Frontal cortex (tissue), 4 donors: ENCODE results near the gene LSAMP. TPM values are rescaled to one million over a fixed set of nuclear protein-coding genes. Genes with fewer than 3 reads are reported as not detected.

Experiments used
- DNase-seq, 2 donors: peaks; one replicate each; pipeline ENCODE4 v3.0.0; 2012; ENCODE audit warnings: low spot score in 2 of 2
- FAIRE-seq: peaks from 2 replicates; lab custom pipeline; 2012; peaks lifted over from hg19 to GRCh38; lab: Jason Lieb, UNC
- total RNA-seq: library from RNA; depleted of rRNA; stranded (reverse); fragments of >200 nt; gene quantifications from one replicate; pipeline ENCODE4 v1.2.3, GENCODE V29; 2014
- donor health status: control.
- donor health status: control.
- donor health status: control.

The LSAMP gene
- total RNA-seq, 1 donor from 2014 or later, result 59.9 TPM

DNA sequence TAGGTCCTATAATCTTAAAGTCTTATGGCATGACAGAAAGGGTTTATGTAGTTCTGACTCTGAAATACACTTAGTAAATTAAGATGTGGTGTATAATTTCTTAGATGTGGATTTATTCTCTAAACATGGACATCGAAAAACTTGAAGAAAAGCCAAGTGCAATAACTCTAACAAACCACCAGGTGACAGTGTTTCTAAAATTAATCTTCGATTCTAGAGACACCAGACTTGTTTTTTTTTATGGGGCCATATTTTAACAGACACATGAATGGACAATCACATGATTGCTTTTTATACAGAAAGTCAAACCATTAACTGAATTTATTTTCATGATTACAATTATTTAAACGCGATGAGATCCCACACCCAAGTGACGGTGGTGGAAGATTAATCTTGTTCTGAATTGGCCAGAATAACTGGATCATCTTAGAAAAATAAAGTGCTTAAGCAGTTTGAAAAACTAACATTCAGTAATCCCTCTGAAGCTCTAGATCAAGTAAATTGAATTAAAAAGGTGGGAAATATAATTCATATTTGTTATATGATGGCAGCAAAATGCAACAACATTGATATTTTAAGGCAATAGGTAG lies 305.1 kb downstream of the LSAMP start:
- DNase-seq (no peak), FAIRE-seq (peak; percentile 93)

DNA sequence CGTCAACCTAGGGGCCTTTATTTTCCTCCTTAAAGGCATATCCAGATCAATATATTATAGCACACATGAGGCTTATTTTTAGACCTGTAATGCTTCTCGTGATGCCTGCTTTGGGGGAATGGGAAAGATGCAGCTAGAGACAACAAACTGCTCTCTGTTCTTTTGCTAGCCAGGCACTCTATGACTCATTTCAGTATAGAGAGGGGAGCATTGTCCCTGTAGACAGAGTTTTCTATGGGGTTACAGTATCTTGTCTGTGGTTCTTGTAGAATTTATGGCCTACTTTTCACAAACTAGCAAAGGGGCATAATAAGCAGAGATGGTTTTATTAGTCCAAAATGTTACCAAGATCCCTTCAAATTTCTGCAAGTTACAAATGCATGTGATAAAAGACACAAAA lies 305.6 kb downstream of the LSAMP start:
- FAIRE-seq (peak; percentile 67), DNase-seq (no peak)

DNA sequence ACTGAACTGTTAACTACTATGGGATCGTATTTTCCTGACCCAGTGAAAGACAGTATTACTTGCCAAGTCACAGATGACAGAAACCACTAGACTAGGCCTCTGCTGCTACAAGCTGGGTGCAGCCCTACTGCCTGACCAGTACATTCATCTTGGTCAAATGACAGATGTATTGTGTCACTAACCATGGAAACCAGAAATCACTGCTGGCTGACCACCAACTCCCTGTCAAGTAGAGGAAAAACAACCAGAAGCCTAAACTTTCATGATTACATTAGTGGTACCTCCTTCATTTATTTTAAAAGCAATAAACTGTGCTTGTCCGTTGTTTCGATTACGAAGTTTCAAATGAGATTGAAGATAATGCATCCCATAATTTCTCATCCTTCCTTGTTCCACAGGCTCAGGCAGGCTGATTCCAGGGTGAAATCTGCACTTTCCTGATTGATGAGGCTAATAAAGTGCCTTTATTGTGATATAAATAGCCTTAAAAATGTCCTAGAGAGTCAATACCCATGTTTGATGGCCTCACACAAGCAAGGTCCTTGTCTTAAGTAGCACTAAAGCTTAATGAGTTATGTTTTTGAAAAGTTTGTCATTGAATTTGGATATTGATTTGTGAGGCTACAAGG lies 309.7 kb downstream of the LSAMP start:
- no peak for FAIRE-seq
- DNase-seq, result no peak

DNA sequence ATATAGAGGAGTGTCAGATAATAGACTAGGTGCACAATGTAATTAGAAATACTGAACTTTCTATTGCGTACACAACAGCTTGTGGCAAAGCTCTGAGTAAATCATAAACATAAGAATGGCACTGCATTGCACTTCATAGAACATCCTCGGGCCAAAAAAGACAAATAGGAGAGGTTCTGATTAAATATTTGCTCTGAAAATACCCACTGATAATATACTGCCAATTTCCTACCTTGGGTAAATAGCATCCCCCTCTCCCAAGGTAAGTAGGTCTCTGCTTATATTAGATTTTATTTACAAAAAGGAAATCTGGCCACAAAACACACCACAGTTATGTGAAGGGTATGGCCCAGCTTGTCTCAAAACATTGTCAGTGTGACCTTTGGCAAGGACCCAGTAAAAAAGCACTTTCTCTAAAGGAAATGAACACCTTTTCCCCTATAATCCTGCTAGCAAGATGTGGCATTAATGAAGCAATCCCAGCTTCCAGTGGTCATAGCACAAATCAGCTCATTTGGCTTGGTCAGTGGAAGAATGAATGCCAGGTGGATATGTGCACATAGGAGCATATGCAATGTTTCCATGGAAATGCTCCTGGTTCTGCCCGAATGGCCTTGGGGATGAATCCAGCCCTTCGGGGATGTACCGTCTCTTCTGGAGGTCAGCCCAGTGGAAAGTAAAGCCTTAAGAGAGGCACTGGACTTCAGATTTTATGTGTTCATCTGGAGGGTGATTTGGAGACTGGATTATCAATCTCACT lies 315.9 kb downstream of the LSAMP start:
- DNase-seq (no peak), FAIRE-seq (no peak)

DNA sequence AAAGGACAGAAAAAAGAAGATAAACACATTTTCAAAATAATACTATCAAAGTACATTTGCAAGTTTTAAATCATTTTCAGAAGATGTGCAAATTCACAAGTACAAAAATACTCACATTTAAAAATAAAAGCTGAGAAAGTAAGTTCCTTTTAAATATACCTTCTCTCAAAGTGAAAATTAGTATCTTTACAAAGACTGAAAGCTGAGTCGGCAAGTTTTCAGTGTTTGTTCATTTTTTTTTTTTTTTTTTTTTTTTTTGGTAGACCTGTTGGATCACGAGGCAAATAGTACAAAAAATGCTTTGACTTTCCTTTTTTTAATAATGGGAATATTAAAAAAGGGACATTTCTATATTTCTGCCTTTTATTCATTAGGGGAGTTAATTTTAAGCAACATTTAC lies 317.8 kb downstream of the LSAMP start:
- DNase-seq, result no peak
- FAIRE-seq, result no peak

DNA sequence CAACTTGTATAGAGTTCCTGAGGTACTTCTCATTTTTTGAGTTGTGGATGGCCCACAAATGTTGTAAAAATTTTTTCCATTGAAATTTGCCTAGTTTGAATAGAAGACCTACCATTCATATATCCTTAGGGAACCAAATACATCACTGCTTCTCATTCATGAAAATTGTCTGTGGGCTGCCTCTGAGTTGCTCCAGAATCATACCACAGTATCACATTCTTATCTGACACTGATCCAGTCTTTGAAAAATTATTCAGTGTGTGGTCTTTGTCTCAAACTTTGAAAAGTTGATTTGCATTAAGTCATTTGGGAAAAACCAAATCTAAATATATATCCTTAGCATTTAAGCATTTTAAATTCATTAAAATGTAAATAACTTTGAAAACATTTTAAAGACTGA lies 321.1 kb downstream of the LSAMP start:
- FAIRE-seq (no peak), DNase-seq (no peak)

DNA sequence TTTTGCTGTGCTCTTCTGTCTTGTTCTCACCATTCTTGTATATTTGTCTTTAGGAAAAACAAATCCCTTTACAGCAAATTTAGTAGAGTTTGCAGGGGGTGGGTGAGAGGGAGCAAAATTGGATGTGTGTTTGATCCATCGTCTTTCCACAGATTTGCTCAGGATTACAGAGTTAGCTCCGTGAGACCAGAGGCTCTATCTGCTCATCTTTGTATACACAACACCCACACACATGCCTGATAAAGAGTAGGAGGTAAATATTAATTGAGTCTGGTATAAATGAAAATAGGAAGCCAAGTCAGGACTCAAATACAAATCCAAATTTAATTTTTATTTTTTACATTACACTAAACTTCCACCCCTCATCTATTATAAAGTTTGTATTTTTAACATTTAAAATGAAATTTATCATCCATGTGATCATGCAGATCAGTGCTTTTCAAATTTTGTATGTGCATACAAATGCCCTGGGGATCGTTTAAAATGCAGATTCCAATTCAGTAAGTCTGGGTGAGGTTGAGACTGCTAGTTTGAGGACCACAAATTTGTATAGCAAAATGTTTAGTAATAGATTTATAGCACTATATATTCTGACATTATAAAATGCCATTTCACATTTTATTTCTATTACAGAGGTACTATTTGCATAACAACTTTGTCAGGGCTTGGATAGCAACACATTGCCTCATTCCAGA lies 326.7 kb downstream of the LSAMP start:
- no peak for DNase-seq
- no peak for FAIRE-seq

DNA sequence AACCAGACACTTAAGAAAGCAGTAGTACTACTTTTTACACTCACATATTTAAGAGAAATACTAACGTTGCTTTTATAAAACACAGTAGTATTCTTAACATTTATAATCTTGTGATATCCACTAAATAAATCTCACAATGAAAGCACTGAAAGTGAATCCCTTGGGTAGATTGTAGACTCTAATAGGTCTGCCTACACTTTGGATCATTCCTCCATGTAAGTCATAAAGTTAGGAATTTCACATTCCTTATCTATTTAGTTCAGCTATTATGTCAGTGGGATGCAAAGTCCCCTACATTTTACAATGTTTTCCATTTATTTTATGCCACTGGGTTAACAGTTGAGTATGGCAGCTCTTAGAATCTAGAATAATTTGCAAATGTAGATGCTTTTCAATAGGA lies 330.7 kb downstream of the LSAMP start:
- FAIRE-seq, result no peak
- no peak for DNase-seq

DNA sequence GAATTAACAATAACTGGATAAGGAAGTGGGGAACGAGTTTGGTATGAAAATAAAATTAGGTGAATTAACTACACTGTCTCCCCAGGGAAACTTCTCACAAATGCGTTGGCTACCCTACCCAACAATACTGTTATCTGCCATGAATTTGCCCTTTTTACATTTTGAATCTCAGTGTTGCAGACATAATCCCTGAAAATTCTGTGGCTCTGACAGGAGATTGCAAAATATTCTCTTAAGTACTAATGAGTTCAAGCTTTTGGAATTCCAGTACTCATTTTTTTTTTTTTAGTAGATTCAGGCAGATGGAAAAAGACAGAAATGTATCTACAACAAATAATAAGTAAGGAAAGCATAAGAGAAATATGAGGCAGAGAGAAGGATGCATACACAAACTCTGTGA lies 332.6 kb downstream of the LSAMP start:
- DNase-seq (no peak), FAIRE-seq (no peak)

DNA sequence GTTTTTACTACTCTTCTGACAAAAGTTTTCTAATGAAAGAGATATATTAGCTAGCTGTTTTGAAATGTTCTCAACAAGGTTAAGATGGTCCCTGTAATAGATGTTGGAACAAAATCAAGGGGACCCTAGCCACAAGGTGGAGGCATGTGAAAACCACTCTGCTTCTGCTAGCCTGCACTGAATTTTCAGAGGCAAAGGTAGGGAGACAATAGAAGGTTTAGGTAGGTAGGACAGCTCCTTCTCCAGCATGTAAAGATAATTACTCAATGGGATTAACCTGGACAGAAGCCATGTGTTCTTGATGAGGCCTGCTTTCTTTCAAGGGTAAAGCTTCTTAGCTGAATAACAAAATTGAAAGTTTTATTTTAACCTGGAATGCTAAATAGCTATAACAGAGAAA lies 333.5 kb downstream of the LSAMP start:
- no peak for DNase-seq
- no peak for FAIRE-seq

DNA sequence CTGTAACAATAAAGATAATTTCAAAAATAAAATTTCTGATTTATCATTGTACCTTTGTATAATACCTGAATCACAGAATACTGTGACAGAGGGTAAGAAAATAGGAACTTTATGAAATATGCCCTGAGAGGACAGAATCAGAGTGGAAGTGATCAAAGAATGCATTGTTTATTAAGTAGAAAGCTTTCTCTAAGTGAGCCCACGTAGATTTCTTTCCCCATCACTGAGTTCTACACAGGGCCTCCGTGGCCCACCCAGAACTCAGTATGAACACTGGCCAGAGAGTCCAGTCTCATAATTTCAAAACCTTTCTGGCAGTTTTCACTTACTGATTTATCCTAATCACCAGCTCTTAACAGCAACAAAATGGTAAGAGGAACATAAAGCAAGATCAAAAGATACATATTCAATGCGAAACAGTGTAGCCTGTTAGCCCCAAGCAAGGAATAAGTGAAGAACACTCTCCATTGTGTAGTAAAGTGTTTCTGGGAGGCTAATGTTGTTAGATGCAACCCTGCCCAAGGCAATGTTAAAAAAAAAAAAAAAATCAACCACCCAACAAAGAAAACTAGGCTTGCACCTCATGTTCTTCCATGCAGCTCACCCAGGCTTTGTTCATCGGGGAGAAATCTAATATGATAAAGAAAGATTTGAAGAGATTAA lies 341.3 kb downstream of the LSAMP start:
- FAIRE-seq (no peak), DNase-seq (no peak)

DNA sequence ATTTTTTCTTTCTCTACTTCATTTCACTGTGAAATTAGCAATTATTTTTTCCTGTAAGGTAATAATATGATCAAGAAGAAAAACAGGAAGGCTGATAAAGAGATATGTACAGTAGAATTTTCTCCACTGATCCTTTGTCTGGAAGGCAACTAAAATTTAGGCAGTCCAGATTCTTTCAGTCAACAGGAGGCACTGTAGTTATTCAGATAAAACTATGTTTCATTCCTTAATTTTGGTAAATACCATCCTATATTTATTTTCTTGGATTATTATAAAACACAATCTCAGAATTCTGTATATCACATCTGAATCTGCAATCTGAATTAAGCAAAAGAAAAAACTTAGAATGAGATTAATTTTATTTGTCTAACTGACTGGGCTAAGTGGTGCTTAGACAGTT lies 343.2 kb downstream of the LSAMP start:
- FAIRE-seq (peak; percentile 58), DNase-seq (no peak)

DNA sequence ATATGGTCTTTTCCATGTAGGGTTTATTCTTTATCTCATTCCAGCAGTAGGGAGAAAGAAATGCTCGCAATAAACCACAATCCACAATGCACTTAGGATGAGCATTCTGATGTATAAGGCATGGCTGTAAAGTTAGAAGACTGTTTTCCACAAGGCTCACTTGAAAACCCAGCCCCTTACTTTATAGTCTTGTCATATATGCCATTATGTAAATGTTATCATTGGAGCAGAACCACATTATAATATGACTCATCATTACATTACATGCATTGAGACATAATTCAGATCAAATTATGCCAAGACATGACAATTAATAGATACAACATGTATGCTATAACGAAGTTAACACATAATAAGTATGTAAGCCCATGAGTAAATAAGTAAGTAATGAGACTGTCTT lies 348.1 kb downstream of the LSAMP start:
- DNase-seq, result no peak
- no peak for FAIRE-seq

DNA sequence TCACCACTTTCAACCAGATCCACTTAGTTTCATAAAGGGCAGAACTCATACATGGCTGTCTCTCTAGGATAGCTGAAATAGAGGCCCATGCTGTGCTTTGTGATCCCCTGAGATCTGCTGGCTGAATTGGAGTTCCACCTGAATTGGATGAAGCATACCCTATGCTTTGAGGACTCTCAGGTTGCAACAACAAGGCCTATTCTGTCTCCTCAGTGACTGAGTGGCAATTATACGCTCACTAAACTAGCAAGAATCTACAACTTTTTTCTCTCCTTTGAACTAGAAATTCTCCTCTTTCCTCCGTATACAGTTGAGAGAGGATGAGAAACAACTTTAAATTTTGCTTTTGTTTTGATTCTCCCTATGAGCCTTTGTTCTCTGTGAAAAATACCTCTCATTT lies 348.7 kb downstream of the LSAMP start:
- no peak for DNase-seq

DNA sequence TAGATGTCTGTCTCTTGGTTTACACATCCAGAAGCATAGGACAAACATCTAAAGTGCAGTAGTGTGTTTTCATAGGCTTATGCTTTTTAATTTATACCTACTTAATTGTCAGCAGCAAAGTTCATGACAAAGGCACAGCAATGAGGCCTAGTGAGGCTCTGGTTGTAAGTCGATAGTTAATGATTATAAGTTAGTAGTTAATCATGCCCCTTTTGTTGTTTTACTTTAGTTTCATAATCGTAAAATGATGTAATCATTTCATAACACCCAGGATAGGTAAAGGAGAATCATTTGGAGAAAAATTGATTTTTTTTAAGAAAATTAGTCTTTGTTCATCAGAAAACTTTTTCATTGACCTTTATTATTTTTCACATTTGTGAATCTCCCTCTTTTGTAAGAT lies 351.9 kb downstream of the LSAMP start:
- no peak for FAIRE-seq

More for the DNA sequence above, 348.7 kb downstream of the LSAMP start:
- FAIRE-seq, result no peak

DNA sequence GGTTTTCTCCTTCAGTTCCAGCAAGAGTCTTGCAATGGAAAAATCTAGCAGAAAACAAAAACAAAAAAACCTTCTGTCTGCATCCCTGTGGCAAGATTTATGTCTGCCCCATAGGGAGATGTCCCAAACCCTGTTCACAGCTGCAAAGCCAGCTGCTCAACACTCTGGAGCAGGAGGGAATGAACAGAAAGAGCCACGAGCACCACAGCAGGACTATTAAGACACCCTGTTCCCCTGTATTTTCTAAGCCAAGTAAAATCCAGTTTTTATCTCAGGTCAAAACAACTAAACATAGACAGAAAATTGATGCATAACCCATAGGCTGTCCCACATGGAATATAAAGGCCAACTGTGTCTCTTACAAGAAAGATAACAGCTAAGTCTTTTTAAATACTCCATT lies 357.9 kb downstream of the LSAMP start:
- FAIRE-seq, result no peak
- DNase-seq, result no peak

More for the DNA sequence above, 351.9 kb downstream of the LSAMP start:
- no peak for DNase-seq

DNA sequence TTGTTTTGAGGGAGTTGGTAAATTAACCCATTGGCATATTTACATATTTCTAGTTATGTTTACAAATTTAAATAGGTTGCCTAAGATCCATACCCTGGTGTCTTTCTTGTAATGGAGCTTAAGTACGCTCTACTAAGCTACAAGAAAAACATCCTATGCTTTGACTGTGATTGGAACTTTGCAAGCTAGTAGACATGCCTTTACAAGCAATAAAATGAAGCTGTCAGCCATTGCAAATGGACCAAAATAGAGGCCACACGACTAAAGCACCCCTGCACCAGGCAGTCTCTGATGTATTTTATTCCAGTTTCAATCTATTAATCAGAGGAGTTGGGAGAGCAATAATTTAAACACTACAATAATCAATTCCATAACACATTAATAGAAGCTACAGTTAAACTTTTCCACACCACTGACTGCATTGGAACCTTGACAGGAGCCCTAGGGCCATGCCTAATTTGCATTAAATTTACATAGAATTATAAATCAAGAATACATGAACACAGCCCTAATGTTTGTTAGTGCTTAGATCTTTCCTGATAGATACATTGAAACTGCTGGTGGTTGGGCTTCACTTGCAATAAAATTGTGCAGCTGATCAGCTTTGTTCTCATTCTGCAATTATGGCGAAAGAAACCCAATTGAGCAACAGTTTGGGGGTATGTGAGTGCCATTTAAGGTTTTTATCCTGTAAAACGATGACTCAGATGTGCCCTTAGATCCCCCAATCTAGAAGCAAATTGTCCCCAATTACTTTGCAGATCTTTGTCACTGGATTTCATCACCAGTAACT lies 360.1 kb downstream of the LSAMP start:
- DNase-seq (no peak), FAIRE-seq (no peak)

DNA sequence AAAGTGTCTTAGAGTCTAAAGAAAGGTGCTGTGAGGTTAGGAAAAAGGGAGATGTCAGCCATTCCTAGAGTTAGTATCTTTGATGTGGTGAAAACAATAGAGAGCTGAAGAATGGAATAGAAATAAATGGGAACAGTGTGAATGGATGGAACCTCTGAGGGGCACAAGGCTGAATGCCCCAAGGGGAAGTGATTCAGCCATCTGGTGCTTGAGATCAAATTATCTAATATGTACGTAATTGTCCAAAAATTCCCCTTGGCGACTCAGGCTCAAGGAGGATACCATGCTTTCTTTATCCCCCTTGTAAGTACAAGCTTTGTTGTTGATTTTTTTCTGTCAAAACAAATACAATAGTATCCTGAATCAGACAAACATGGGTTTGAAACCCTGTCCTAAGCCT lies 361.6 kb downstream of the LSAMP start:
- no peak for DNase-seq
- FAIRE-seq, result no peak

DNA sequence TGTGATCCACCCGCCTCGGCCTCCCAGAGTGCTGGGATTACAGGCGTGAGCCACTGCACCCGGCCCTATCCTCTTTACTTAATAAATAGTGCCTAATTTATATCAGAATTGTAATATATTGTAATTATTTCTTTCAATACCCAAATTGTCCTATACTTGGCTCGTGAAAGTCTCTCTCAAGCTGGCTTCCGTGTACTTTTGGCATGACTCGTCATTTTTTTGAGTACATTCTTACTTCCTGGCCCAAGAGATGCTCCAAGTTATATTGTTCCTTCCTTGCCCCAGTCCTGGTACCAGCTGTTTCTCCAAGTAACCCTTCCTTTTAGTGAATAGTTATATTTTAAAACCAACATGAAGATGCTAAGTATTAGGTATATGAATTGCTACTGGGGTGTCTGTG lies 366.7 kb downstream of the LSAMP start:
- FAIRE-seq (no peak), DNase-seq (no peak)

DNA sequence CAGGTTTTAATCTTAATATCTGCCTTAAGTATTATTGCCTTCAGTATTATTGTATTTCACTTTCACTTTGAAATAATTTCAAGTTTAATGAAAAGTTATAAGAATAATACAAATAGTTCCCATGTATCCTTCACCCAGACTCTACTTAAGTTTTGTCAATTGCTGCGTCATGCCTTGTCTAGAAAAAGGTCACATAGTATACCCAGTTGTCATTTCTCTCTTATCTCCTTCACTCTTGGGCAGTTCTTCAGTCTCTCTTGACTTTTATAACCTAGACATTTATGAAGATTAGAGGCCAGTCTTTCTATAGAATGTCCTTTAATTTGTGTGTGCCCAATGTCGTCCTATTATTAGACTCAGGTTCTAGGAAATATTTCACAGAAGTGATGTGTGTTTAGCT lies 367.7 kb downstream of the LSAMP start:
- DNase-seq, result no peak
- FAIRE-seq, result no peak
